HFF-Myc (cell line): ENCODE results near the gene JADE2.

Experiments
- DNase-seq: peaks from one replicate; pipeline ENCODE4 v3.0.0-alpha.2; 2011; ENCODE audit warnings: low read depth; ENCODE audit errors: extremely low read depth
- H3K4me3 ChIP-seq: replicated peaks from 2 replicates; pipeline ENCODE4 v1.5.1; 2011; ENCODE audit warnings: low read depth, mild to moderate bottlenecking, control low read depth, low read length
- CTCF ChIP-seq: IDR thresholded peaks from 2 replicates; pipeline ENCODE4 v1.5.1; 2012; ENCODE audit warnings: mild to moderate bottlenecking, low read depth, low read length, control low read depth; ENCODE audit errors: missing control alignments

The JADE2 gene

GRCh38 chr5:134540747-134541733 is 15.6 kb downstream of the JADE2 start:
- DNase-seq, result no peak
- TF ChIP-seq CTCF, result no peak
- no peak overlapping the region for H3K4me3 ChIP-seq

- no peak for DNase-seq
- TF ChIP-seq CTCF, result no peak
Observed at GRCh38 chr5:134541736-134542376, 16.4 kb downstream of the JADE2 start.

GRCh38 chr5:134543820-134544614 is 18.5 kb downstream of the JADE2 start:
- DNase-seq, result no peak
- no peak for TF ChIP-seq CTCF
- H3K4me3 ChIP-seq, result no peak overlapping the region

More at GRCh38 chr5:134541736-134542376, 16.4 kb downstream of the JADE2 start:
- H3K4me3 ChIP-seq, result no peak overlapping the region

- no peak overlapping the region for H3K4me3 ChIP-seq
- TF ChIP-seq CTCF, result no peak
- DNase-seq, result no peak
Observed at GRCh38 chr5:134545070-134545868, 19.8 kb downstream of the JADE2 start.

- no peak for DNase-seq
- no peak overlapping the region for H3K4me3 ChIP-seq
- TF ChIP-seq CTCF, result no peak
Observed at GRCh38 chr5:134547066-134547465, 21.6 kb downstream of the JADE2 start.

- peak; percentile 51 for DNase-seq
- TF ChIP-seq CTCF, result no peak
- no peak overlapping the region for H3K4me3 ChIP-seq
Observed at GRCh38 chr5:134547579-134547978, 22.1 kb downstream of the JADE2 start.
